Stimulated activated naive CD8-positive, alpha-beta T cell treated with anti-CD3 and anti-CD28 coated beads, Interleukin-15, amount 100 ng/mL, for 72 hours (primary cell): ENCODE measurements around the gene PPP6R2.

ENCODE experiments used
- ATAC-seq: fragments of 150-1000 bp; cut with Tn5 transposase; 2 replicates; pipeline ENCODE4 v1.10.0; 2021; ENCODE audit warnings: mild to moderate bottlenecking, moderate library complexity
- DNase-seq, 2 donors: peaks; one replicate each; pipeline ENCODE4 v3.0.0; 2021 to 2022
- H3K27ac Mint-ChIP-seq, 2 donors: one replicate each; pipeline ENCODE4 v1.8.0; 2022; ENCODE audit warnings: mild to moderate bottlenecking in 2 of 2, mixed read lengths in 2 of 2, moderate library complexity in 2 of 2
- H3K27me3 Mint-ChIP-seq: one replicate; pipeline ENCODE4 v1.8.0; 2022; ENCODE audit warnings: mixed read lengths
- H3K4me1 Mint-ChIP-seq: one replicate; pipeline ENCODE4 v1.8.0; 2022; ENCODE audit warnings: mild to moderate bottlenecking, mixed read lengths
- H3K4me3 Mint-ChIP-seq, 2 donors: one replicate each; pipeline ENCODE4 v1.8.0; 2022; ENCODE audit warnings: mild to moderate bottlenecking in 2 of 2, mixed read lengths in 2 of 2, moderate library complexity in 1 of 2
- H3K9me3 Mint-ChIP-seq, 2 donors: one replicate each; pipeline ENCODE4 v1.8.0; 2022; ENCODE audit warnings: mixed read lengths in 2 of 2

Gene PPP6R2

DNA sequence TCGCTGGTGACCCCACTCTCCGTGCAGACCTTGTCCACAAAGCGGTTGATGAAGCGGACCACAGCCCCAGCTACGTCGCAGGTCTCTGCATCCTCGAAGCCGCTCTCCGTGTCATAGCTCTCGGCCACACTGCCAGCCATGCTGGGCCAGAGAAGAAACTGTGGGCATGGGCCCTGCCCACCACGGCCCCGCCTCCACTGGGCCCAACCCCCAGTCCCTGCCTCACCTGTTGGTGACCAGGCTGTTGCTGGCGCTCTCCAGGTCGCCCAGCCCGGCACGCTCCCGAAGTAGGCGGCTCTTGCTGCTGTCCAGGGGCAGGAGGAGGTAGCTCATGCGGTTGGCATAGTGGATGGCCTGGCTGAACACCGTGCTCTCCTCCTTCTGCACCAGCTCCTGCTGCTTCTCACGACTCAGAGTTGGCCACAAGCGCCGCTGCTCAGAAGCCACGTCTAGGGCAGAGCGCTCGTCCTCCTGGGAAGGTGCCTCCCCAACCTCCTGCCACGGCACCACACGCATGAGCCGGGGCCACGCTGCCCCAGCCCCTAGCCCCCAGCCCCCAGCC is 118.9 kb downstream of the PPP6R2 start:
- Mint-ChIP-seq H3K4me3 (no peak overlapping the region), H3K27me3 (no peaks in the 10 kb centered on the region), H3K9me3 (no peaks in the 10 kb centered on the region), H3K27ac (no peak overlapping the region), H3K4me1 (peaks cover 14% of the 10 kb centered on the region)
- ATAC-seq (no peak), DNase-seq (no peak)

DNA sequence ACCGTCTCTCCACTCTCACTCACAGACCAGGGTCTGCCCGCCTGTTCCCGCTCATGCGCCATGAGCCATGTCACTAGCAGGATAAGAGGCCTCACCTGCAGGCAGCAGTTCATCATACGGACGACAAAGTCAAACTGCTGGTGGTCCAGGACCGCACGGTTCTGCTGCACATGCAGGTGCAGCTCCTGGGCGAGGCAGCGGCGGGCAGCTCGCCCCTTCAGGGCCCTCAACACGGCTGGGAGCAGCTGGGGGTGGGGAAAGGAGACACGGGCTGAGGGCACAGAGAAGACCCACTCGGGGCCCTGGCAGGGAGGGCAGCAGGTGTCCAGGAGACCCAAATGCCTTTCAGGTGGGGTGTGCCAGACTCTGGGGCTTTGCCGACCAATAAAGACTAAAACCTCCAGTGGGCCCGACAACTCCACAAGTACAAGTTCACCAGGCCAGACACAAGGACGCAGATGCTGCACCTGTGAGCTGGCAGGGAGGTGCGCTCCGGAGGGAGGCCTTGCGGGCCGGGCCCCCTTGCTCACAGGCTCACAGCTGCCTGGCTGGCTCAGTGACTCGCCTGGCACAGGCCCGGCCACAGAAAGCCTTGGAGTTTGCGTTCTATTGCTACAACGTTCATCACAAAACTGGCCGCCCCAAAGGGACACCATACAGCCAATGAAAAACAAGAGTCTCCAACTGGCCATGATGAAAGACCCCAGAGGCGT is 120.2 kb downstream of the PPP6R2 start:
- Mint-ChIP-seq H3K4me3 (no peak overlapping the region), H3K27ac (peak overlapping the region in 1 of 2 donors; percentile 54), H3K9me3 (no peaks in the 10 kb centered on the region), H3K27me3 (no peaks in the 10 kb centered on the region), H3K4me1 (peaks cover 27% of the 10 kb centered on the region)
- no peak for DNase-seq
- no peak for ATAC-seq

DNA sequence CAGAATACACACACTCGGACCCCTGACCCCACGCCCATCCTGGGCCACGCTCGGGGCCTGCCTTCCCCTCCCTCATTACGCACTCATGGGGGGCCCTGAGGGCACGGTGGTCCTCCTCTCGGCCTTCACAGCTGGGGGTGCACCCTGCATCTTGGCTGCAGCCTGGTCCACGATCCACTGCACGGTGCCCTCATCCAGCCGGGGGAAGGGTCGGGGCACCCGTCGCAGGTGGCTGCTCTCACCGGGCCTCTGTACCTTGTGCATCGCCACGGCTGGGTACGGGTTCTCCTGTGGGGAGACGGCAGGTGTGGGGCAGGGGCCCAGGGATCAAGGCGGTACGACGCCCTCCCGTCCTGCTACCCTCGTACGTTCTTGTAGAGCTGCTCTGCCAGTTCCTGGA is 121.3 kb downstream of the PPP6R2 start:
- ATAC-seq (no peak), DNase-seq (no peak)
- H3K9me3 Mint-ChIP-seq = no peaks in the 10 kb centered on the region
- H3K4me3 Mint-ChIP-seq = no peak overlapping the region
- no peaks in the 10 kb centered on the region for H3K27me3 Mint-ChIP-seq
- peaks cover 38% of the 10 kb centered on the region for H3K4me1 Mint-ChIP-seq
- no peak overlapping the region for H3K27ac Mint-ChIP-seq

DNA sequence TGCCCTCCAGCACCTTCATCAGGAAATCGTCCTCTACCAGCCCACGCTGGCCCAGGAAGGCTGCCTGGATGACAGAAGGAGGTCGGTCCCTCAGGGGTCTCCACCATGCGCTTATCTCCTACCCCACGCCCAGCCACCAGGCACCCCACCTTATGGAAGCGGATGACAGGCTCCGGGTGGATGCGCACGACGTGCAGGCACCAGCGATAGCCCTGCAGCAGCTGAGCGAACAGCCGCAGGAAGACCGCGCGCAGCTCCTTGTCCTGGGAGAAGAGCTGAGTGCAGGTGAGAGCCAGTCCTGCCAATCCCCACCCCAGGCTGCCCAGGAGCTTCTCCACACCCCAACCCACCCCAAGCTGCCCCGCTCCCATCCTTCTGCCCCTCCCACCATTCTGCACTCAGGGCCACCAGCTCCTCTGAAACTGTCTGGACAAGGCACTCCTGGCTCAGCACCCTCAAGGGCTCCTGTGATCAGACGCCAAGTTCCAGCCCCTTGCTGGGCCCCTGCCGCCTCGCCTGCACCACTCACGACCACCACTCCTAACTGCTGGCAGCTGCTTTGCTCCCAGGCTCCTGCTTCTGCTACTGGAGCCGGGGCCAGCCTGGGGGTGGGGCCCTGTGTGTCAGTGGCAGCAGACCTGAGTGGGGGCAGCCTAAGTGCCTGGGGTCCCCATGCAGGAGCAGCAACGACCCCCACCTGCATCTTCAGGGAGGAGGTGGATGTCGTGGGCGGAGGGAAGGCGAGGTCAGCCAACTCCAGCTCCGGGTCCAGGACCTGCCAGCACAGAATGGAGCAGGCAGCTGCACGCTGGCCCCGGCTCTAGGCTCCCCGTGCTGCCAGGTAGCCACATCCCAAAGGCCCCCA is 122.2 kb downstream of the PPP6R2 start:
- DNase-seq (no peak), ATAC-seq (no peak)
- peak overlapping the region in 1 of 2 donors; percentile 26 for H3K27ac Mint-ChIP-seq
- H3K4me3 Mint-ChIP-seq = no peak overlapping the region
- H3K4me1 Mint-ChIP-seq = peaks cover 45% of the 10 kb centered on the region
- H3K27me3 Mint-ChIP-seq = no peaks in the 10 kb centered on the region
- H3K9me3 Mint-ChIP-seq = no peaks in the 10 kb centered on the region

DNA sequence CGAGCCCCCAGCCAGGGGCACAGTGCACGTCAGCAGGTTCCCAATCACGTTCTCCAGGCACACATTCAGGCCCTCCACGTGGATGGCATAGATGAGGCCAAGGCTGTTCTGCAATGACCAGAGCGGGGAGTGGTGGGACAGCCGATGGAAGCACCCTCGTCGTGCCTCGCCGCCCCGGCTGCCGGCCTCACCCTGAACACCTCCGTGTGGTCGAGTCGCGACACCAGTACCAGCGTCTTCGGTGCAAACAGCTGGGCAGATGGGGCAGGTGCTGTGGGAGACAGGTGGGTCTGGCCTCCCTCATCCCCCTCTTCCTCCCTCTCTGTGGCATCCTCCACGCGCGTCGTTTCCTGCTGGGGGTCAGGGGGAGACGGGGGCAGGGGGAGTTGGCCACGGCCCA is 124.2 kb downstream of the PPP6R2 start:
- H3K9me3 Mint-ChIP-seq = no peaks in the 10 kb centered on the region
- peaks cover 66% of the 10 kb centered on the region for H3K4me1 Mint-ChIP-seq
- no peaks in the 10 kb centered on the region for H3K27me3 Mint-ChIP-seq
- no peak overlapping the region for H3K27ac Mint-ChIP-seq
- ATAC-seq = no peak
- peak overlapping the region in 1 of 2 donors; percentile 80 for H3K4me3 Mint-ChIP-seq
- DNase-seq = no peak

DNA sequence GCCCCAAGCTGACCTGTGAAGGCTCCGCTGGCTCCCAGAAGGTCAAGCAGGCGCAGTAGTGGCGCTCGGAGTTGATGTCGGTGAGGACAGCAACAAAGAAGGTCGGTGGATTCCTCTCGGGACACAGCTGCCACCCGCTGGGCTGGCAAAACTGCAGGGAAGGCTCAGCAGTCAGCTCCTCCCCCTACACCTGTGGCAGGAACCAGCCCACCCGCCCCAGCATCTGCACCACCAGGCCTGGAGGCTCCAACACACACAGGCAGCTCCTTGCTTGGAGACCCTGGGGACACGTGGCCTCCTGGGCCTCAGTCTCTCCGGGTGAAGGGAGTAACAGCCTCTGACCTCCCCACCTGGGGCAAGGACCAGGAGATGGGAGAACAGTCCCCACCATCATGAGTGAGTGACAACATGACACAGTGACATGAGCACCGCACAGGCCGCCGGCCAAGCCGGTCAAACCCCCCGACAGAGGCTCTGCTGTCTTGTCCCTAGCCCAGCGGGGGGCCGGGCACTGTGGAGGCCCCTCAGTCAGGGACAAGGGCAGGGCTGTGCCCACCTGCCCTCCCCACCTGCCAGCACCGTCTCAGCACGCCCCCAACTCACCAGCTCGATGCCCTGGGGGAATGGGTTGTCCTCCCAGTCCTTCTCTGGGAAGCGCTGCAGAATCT is 124.8 kb downstream of the PPP6R2 start:
- DNase-seq (no peak), ATAC-seq (no peak)
- peaks cover 71% of the 10 kb centered on the region for H3K4me1 Mint-ChIP-seq
- H3K4me3 Mint-ChIP-seq = peak overlapping the region in 1 of 2 donors; percentile 80
- peak overlapping the region in 1 of 2 donors; percentile 48 for H3K27ac Mint-ChIP-seq
- no peaks in the 10 kb centered on the region for H3K9me3 Mint-ChIP-seq
- no peaks in the 10 kb centered on the region for H3K27me3 Mint-ChIP-seq

DNA sequence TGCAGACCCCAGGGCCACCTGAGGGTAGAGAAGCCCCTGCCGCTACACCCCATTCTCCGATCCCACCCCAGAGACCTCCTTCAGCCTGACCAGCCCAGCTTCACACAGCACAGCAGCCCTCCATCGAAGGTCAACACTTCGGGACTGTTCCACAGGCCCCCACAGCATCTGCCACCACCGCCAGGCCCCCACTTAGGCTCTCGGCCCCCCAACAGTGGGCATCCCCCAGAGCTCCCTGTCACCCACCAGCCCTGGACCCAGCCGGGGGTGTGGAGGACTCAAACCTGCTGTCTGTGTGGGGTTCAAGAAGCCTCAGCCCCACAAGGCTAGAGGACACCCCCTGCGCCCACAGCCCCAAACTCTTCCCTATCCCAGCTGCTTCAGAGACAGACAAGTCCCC is 125.5 kb downstream of the PPP6R2 start:
- H3K9me3 Mint-ChIP-seq = no peaks in the 10 kb centered on the region
- H3K27me3 Mint-ChIP-seq = no peaks in the 10 kb centered on the region
- no peak for ATAC-seq
- no peak for DNase-seq
- peak overlapping the region; percentile 22 to 96 for H3K27ac Mint-ChIP-seq
- peak overlapping the region; percentile 80 to 98 for H3K4me3 Mint-ChIP-seq
- peaks cover 79% of the 10 kb centered on the region for H3K4me1 Mint-ChIP-seq

DNA sequence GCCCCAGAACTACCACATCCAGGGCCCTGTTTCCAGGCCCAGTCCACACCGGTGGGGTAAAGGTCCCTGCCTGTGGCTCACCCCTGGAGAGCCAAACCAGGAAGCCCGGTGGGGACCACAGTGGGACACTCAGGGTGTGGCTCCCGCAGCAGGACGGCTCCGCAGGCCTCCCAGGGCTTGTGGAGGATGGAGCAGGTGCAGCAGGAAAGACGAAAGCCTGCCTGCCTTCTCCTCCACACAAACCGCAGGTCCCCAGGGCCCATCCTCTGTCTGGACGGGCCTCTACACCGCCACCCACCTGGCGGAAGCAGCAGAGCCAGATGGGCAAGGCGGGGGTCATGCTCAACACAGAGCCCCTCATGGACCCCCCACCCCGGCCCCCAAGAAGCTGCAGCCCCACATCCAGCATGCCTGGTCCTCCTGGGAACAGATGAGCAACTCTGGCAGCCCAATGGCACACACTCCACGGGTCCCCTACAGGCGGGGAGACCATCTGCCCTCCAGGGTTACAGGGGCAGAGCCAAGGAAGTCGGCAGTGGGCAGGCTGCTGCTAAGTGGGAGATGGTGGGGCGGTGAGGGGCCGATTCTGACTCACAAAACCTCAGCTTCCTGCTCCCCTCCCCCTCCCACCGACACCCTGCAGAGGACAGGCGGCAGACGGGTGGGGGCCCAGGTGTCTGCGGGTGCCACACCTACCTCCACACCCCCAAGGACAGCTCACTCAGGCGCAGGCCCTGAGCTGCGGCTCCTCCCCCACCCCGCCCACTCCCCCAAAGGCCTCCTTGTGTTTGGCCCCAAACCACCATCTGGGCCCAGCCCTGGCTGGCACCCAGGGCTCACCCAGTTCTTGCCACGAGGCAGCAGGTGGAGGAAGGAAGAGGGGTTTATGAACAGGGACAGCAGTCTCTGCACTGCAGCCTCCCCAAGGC is 126.5 kb downstream of the PPP6R2 start:
- peak; percentile 96 to 99 for DNase-seq
- H3K27me3 Mint-ChIP-seq = no peaks in the 10 kb centered on the region
- H3K4me1 Mint-ChIP-seq = peaks cover 85% of the 10 kb centered on the region
- H3K4me3 Mint-ChIP-seq = peak overlapping the region; percentile 80 to 98
- peak overlapping the region; percentile 89 to 96 for H3K27ac Mint-ChIP-seq
- peak; percentile 90 for ATAC-seq
- no peaks in the 10 kb centered on the region for H3K9me3 Mint-ChIP-seq

DNA sequence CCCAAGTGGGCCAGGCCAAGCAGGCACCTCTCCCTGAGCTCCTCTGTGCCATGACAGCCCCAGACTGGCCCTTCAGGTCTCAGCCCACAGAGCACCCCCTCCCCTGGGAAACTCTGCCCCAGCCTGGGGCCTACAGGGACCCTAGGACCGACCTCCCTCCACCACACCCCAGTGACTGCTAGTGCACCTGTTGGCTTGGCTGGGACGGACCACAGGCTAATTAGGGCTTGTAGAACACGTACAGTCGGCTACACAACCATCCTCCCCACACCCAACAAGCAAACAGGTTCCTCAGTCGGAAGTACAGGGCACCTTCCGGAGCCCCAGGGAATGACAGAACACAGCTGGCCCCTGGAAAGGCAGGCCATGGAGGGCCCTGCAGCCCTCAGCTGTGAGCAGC is 127.4 kb downstream of the PPP6R2 start:
- H3K27ac Mint-ChIP-seq = peak overlapping the region; percentile 89
- no peaks in the 10 kb centered on the region for H3K9me3 Mint-ChIP-seq
- H3K4me3 Mint-ChIP-seq = peak overlapping the region; percentile 80 to 98
- peaks cover 90% of the 10 kb centered on the region for H3K4me1 Mint-ChIP-seq
- ATAC-seq (no peak), DNase-seq (no peak)
- H3K27me3 Mint-ChIP-seq = no peaks in the 10 kb centered on the region

DNA sequence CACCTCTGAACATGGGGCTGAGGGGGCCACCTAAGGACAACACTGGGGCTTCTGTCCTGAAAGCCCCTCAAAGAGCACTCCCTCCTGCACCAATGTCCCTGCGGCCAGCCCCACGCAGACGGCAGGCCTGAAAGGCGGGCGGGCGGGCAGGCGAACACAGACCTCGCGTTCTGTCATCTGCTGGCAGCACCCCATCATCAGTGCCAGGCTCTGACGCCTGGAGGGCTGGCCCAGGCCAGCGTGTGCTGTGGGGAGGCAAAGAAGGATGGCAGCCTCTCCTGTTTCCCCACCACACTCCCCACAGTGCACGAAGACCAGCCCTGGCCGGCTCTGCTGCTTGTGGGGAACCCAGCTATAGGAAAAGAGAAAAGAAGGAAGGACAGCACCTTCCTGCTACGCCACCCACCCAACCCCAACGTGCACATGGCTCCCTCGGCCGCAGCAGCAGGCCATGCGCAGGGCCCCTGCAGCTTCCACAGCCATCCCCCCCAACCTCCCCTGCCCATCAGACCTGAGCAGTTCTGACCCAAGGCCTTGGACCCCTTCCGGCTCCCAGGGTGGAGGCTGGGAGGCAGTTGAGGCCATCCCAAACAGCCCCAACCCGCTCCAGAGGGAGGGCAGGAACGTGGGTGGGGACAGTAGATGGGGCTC is 128.2 kb downstream of the PPP6R2 start:
- Mint-ChIP-seq H3K4me1 (peaks cover 87% of the 10 kb centered on the region), H3K27me3 (no peaks in the 10 kb centered on the region), H3K4me3 (peak overlapping the region; percentile 80 to 98), H3K27ac (peak overlapping the region; percentile 86 to 89), H3K9me3 (no peaks in the 10 kb centered on the region)
- ATAC-seq = no peak
- DNase-seq = no peak

DNA sequence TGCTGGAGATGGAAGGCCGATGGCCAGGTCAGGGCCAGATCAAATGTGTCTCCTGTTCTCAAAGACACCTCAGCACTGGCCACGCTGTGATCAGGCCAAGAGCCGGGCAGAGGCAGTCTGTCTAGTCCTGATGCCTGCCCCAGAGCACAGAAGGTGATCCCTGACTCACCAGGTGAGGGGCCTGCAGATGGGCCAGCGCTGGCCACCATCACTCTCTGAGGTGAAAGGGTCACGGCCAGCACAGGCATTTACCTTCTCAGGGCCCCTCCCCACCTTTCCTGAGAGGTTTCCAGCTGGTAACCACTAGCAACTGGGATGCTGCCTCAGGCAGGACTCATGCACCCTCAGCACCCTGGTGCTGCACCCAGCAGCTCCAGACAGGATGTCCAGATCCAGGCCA is 128.8 kb downstream of the PPP6R2 start:
- Mint-ChIP-seq H3K27ac (peak overlapping the region in 1 of 2 donors; percentile 35), H3K4me1 (peaks cover 85% of the 10 kb centered on the region), H3K27me3 (no peaks in the 10 kb centered on the region), H3K9me3 (no peaks in the 10 kb centered on the region), H3K4me3 (peak overlapping the region; percentile 91 to 98)
- DNase-seq (no peak), ATAC-seq (no peak)

DNA sequence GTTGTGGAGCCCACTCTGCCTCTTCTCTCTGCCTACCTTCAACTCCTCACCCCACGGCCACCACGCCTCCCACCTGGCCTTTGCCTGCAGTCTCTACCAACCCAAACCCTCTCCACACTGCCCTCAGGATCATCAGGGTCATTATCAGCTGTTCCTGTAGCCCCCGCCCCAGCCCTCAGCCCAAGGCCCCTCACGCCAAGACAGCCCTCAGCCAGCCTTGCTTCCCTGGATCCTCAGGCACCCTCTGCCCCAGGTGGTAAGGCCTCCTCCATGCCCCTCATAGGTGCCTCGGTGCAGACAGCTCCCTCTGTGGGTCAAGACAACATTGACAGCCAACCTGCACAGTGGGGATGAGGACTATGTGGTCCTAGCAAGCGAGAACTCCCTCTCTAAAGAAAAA is 130.0 kb downstream of the PPP6R2 start:
- H3K27me3 Mint-ChIP-seq = no peaks in the 10 kb centered on the region
- peak; percentile 59 to 65 for DNase-seq
- peak overlapping the region; percentile 91 to 98 for H3K4me3 Mint-ChIP-seq
- no peaks in the 10 kb centered on the region for H3K9me3 Mint-ChIP-seq
- peak; percentile 31 for ATAC-seq
- peaks cover 75% of the 10 kb centered on the region for H3K4me1 Mint-ChIP-seq
- peak overlapping the region; percentile 71 to 78 for H3K27ac Mint-ChIP-seq

DNA sequence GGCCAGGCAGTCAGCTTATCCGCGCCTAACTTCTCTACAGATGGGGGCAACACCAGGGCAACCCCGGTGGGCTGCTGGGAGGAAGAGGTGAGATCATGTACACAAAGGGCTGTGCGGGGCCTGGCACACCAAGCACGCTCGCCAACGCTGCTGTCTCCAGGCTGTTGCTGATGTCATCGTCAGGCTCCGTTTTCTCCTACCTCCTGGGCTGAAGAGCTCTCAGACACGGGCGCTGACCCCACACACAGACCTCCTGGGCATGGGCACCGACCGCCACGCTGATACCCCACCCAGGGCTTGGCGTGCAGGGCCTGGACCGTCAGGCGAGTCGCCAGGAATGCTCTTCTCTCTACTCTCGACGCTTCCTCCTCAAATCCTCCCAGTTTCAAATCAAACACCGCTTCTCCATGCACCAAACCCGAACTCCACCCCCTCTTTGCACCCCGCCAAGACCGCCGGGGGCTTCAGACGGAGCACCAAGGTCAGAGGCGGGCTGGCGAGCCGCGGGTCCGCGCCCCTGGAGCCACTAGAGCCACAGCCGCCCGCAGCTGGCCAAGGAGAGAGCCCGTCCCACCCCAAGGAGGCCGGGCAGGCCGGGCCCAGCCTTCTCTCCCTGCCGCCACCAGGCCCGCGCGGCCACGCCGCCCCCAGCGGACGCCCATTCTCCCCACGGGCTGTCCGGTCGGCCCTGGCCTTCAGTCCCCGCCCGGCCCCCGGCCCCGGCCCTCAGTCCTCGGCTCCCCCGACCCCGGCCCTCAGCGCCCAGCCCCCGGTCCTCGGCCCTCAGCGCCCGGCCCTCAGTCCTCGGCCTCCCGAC is 130.9 kb downstream of the PPP6R2 start:
- H3K27me3 Mint-ChIP-seq = no peaks in the 10 kb centered on the region
- ATAC-seq = no peak
- peak overlapping the region; percentile 31 to 92 for H3K27ac Mint-ChIP-seq
- no peaks in the 10 kb centered on the region for H3K9me3 Mint-ChIP-seq
- peak overlapping the region; percentile 91 to 98 for H3K4me3 Mint-ChIP-seq
- H3K4me1 Mint-ChIP-seq = peaks cover 65% of the 10 kb centered on the region
- peak; percentile 46 to 64 for DNase-seq
